ENCODE data around the gene ANKRD17. TPM values are rescaled to one million over a fixed set of nuclear protein-coding genes. Genes with fewer than 3 reads are reported as not detected.
"Not testable (repeated sequence)": the region's sequence is repeated elsewhere in the genome, so short reads cannot be mapped to it uniquely, and the experiment has no call there.

ANKRD17 gene
- total RNA-seq, 2 experiments from 2014 or later: 50.8 to 53.1 TPM

GRCh38 chr4:73230865-73231517, 27.6 kb downstream of the ANKRD17 start:
- intact Hi-C loops (cut with micrococcal nuclease): no loop called here
- Mint-ChIP-seq H3K27ac (peak overlapping the region; percentile 32), H3K4me3 (no peak overlapping the region), H3K9me3 (peaks cover 2% of the 10 kb centered on the region), H3K27me3 (no peaks in the 10 kb centered on the region), H3K36me3 (ENCODE audit: low read depth) (peaks cover 44% of the 10 kb centered on the region), H3K4me1 (ENCODE audit: low read depth) (peaks cover 12% of the 10 kb centered on the region)
- ChIA-PET CTCF (no interaction called here), POLR2A (no interaction called here)
- ATAC-seq (no peak), DNase-seq (no peak)
- no peak for TF ChIP-seq CTCF (IDR thresholded peaks at IDR 0.05)

- CTCF ChIA-PET; POLR2A ChIA-PET; ATAC-seq; H3K4me3 Mint-ChIP-seq; H3K27ac Mint-ChIP-seq; intact Hi-C loops (cut with micrococcal nuclease); H3K9me3 Mint-ChIP-seq; H3K27me3 Mint-ChIP-seq; DNase-seq: not testable (repeated sequence)
- Mint-ChIP-seq H3K4me1 (ENCODE audit: low read depth) (peaks cover 19% of the 10 kb centered on the region), H3K36me3 (ENCODE audit: low read depth) (peaks cover 29% of the 10 kb centered on the region)
Observed at GRCh38 chr4:73228800-73229199, 29.8 kb downstream of the ANKRD17 start.

GRCh38 chr4:73224886-73225285, 33.7 kb downstream of the ANKRD17 start:
- Mint-ChIP-seq H3K9me3 (peaks cover 2% of the 10 kb centered on the region), H3K27me3 (no peaks in the 10 kb centered on the region), H3K4me1 (ENCODE audit: low read depth) (peaks cover 23% of the 10 kb centered on the region), H3K27ac (peak overlapping the region; percentile 76), H3K36me3 (ENCODE audit: low read depth) (peaks cover 6% of the 10 kb centered on the region), H3K4me3 (no peak overlapping the region)
- no peak for DNase-seq
- POLR2A ChIA-PET: interaction anchor here (0.6 kb wide), 1 partner anchor 12 kb away, joined by 3 read pairs; no protein-coding TSS in a partner anchor
- CTCF ChIA-PET: no interaction called here
- intact Hi-C loops (cut with micrococcal nuclease): loop anchor here (5.0 kb wide), 1 partner anchor 32 kb away; the partner anchor contains the start of gene ANKRD17
- TF ChIP-seq CTCF (IDR thresholded peaks at IDR 0.05): no peak
- no peak for ATAC-seq

GRCh38 chr4:73223258-73223650, 35.3 kb downstream of the ANKRD17 start:
- Mint-ChIP-seq H3K36me3 (ENCODE audit: low read depth) (peaks cover 8% of the 10 kb centered on the region), H3K4me3 (no peak overlapping the region), H3K4me1 (ENCODE audit: low read depth) (peaks cover 29% of the 10 kb centered on the region), H3K9me3 (no peaks in the 10 kb centered on the region), H3K27ac (peak overlapping the region; percentile 78), H3K27me3 (no peaks in the 10 kb centered on the region)
- ChIA-PET POLR2A (interaction anchor here (0.6 to 0.9 kb wide), 3 partner anchors 20 to 35 kb away, joined by 3 to 4 read pairs (median 3); partner anchors contain the start of gene ANKRD17), CTCF (interaction anchor here (0.6 to 1.1 kb wide), 3 partner anchors 33 to 461 kb away, joined by 3 to 4 read pairs (median 3); no protein-coding TSS in a partner anchor)
- DNase-seq: no peak
- intact Hi-C loops (cut with micrococcal nuclease): loop anchor here (5.0 kb wide), 1 partner anchor 34 kb away; the partner anchor contains the start of gene ANKRD17
- no peak for TF ChIP-seq CTCF (IDR thresholded peaks at IDR 0.05)
- ATAC-seq: peak; percentile 18

GRCh38 chr4:73222466-73223257, 35.9 kb downstream of the ANKRD17 start:
- no peak for TF ChIP-seq CTCF (IDR thresholded peaks at IDR 0.05)
- Mint-ChIP-seq H3K27me3 (no peaks in the 10 kb centered on the region), H3K27ac (no peak overlapping the region), H3K9me3 (no peaks in the 10 kb centered on the region), H3K4me1 (ENCODE audit: low read depth) (peaks cover 32% of the 10 kb centered on the region), H3K36me3 (ENCODE audit: low read depth) (peaks cover 10% of the 10 kb centered on the region), H3K4me3 (no peak overlapping the region)
- peak; percentile 68 for DNase-seq
- CTCF ChIA-PET: interaction anchor here (0.6 to 1.1 kb wide), 2 partner anchors 34 to 460 kb away, joined by 3 to 4 read pairs; no protein-coding TSS in a partner anchor
- peak; percentile 100 for ATAC-seq
- POLR2A ChIA-PET: interaction anchor here (0.6 to 0.9 kb wide), 4 partner anchors 20 to 36 kb away, joined by 3 to 4 read pairs (median 4); partner anchors contain the start of gene ANKRD17
- intact Hi-C loops (cut with micrococcal nuclease): loop anchor here (5.0 kb wide), 1 partner anchor 35 kb away; the partner anchor contains the start of gene ANKRD17

Data from activated CD8-positive, alpha-beta T cell treated with anti-CD3 and anti-CD28 coated beads for 36 hours (primary cell).